ENCODE results near the gene SRSF10. TPM values are rescaled to one million over a fixed set of nuclear protein-coding genes. Genes with fewer than 3 reads are reported as not detected.
A peak's percentile ranks its signal among the peaks of the same experiment; 100 is the strongest.
"Not testable (repeated sequence)": the region's sequence is repeated elsewhere in the genome, so short reads cannot be mapped to it uniquely, and the experiment has no call there.

The SRSF10 gene
- total RNA-seq, 2 experiments from 2014 or later: 169 to 178 TPM

DNA sequence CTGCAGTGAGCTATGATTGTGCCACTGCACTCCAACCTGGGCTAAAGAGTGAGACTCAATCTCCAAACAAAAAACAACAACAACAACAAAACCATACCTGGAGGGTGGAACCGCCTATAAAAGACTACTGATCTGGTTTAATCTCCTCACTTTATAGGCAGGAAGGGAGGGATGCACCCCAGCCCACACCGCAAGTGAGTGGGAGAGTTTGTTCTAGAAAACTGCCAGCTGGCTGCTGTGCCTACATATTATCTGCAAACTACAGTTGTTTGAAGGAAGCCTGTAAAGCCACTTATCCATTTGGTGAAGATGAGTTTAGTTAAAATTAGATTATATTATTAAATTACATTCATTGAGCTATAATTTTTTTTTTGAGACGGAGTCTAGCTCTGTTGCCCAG is 9.1 kb upstream of the SRSF10 start:
- H3K4me1 Mint-ChIP-seq (ENCODE audit: low read depth): peaks cover 7% of the 10 kb centered on the region
- intact Hi-C loops (cut with micrococcal nuclease): no loop called here
- CTCF ChIA-PET: interaction anchor here (0.6 to 1.0 kb wide), 3 partner anchors 9 to 38 kb away, joined by 3 to 7 read pairs (median 3); partner anchors contain the start of gene SRSF10
- H3K36me3 Mint-ChIP-seq (ENCODE audit: low read depth): no peaks in the 10 kb centered on the region
- H3K4me3 Mint-ChIP-seq: no peak overlapping the region
- DNase-seq: no peak
- H3K27ac Mint-ChIP-seq: no peak overlapping the region
- no peaks in the 10 kb centered on the region for H3K27me3 Mint-ChIP-seq (ENCODE audit: low read depth)
- H3K9me3 Mint-ChIP-seq: no peaks in the 10 kb centered on the region

DNA sequence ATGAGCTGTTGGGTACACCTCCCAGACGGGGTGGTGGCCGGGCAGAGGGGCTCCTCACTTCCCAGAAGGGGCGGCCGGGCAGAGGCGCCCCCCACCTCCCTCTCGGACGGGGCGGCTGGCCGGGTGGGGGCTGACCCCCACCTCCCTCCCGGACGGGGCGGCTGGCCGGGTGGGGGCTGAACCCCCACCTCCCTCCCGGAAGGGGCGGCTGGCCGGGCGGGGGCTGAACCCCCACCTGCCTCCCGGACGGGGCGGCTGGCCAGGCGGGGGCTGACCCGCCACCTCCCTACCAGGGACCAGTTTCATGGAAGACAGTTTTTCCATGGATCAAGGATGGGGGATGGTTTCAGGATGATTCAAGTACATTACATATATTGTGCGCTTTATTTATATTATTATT is 6.9 kb upstream of the SRSF10 start:
- H3K4me3 Mint-ChIP-seq; H3K9me3 Mint-ChIP-seq; intact Hi-C loops (cut with micrococcal nuclease); DNase-seq; CTCF ChIA-PET; H3K4me1 Mint-ChIP-seq (ENCODE audit: low read depth); H3K27ac Mint-ChIP-seq; H3K27me3 Mint-ChIP-seq (ENCODE audit: low read depth); H3K36me3 Mint-ChIP-seq (ENCODE audit: low read depth): not testable (repeated sequence)

DNA sequence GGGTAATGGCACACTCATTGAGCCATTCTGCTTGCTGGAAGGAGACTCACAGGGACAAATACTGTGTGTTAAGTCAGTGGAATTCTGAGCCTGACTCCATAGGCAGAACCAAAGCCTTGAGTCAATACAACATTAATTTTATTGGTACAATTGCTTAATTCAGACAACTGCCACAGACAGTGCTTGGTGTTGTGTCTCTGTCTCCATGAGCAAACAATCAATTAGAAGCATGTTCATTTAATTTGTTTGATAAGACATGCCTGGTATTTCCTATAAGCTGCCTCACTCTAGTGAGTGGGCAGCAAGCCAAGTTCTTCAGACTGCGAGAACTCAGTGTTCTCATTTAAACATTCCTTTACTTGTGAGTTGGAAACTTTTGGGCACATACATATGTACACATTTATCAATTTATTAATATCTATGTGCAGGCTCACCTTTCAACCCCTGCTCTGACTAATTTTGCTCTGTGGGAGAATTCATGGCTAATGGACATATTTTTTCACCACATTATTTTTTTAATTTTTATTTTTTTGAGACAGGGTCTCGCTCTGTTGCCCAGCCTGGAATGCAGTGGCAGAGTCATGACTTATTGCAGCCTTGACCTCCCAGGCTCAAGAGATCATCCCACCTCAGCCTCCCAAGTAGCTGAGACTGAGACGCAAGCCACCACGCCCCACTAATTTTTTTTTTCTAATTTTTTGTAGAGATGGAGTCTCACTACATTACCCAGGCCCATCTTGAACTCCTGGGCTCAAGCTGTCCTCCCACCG is 4.5 kb upstream of the SRSF10 start:
- Mint-ChIP-seq H3K4me1 (ENCODE audit: low read depth) (peaks cover 10% of the 10 kb centered on the region), H3K36me3 (ENCODE audit: low read depth) (peaks cover 4% of the 10 kb centered on the region), H3K27ac (no peak overlapping the region), H3K9me3 (no peaks in the 10 kb centered on the region), H3K27me3 (ENCODE audit: low read depth) (no peaks in the 10 kb centered on the region), H3K4me3 (no peak overlapping the region)
- CTCF ChIA-PET: no interaction called here
- DNase-seq: no peak
- intact Hi-C loops (cut with micrococcal nuclease): loop anchor here (5.0 kb wide), 2 partner anchors 43 to 558 kb away; no protein-coding TSS in a partner anchor

- H3K9me3 Mint-ChIP-seq: no peaks in the 10 kb centered on the region
- peaks cover 38% of the 10 kb centered on the region for H3K36me3 Mint-ChIP-seq (ENCODE audit: low read depth)
- peak overlapping the region; percentile 94 for H3K4me3 Mint-ChIP-seq
- intact Hi-C loops (cut with micrococcal nuclease): loop anchor here (1.0 to 5.0 kb wide), 6 partner anchors 16 to 562 kb away; partner anchors contain the start of genes GALE, PNRC2 and RPL11
- peak; percentile 80 for DNase-seq
- H3K27me3 Mint-ChIP-seq (ENCODE audit: low read depth): no peaks in the 10 kb centered on the region
- peaks cover 28% of the 10 kb centered on the region for H3K4me1 Mint-ChIP-seq (ENCODE audit: low read depth)
- CTCF ChIA-PET: interaction anchor here (1.1 to 1.5 kb wide), 3 partner anchors 8 to 47 kb away, joined by 3 to 6 read pairs (median 3); partner anchors contain the start of gene PNRC2
- peak overlapping the region; percentile 99 for H3K27ac Mint-ChIP-seq
Observed at GRCh38 chr1:23980728-23981070, 572 bp upstream of the SRSF10 start.

- no peaks in the 10 kb centered on the region for H3K27me3 Mint-ChIP-seq (ENCODE audit: low read depth)
- no peaks in the 10 kb centered on the region for H3K9me3 Mint-ChIP-seq
- H3K36me3 Mint-ChIP-seq (ENCODE audit: low read depth): peaks cover 48% of the 10 kb centered on the region
- no peak for DNase-seq
- peaks cover 38% of the 10 kb centered on the region for H3K4me1 Mint-ChIP-seq (ENCODE audit: low read depth)
- CTCF ChIA-PET: interaction anchor here (0.8 to 1.5 kb wide), 4 partner anchors 9 to 25 kb away, joined by 3 to 6 read pairs (median 4); partner anchors contain the start of gene PNRC2
- intact Hi-C loops (cut with micrococcal nuclease): no loop called here
- H3K4me3 Mint-ChIP-seq: peak overlapping the region; percentile 94
- peak overlapping the region; percentile 99 for H3K27ac Mint-ChIP-seq
Observed at GRCh38 chr1:23979387-23979880, 693 bp downstream of the SRSF10 start.

GRCh38 chr1:23978805-23979204 is 1.3 kb downstream of the SRSF10 start:
- no peaks in the 10 kb centered on the region for H3K9me3 Mint-ChIP-seq
- intact Hi-C loops (cut with micrococcal nuclease): no loop called here
- CTCF ChIA-PET: interaction anchor here (0.8 to 1.1 kb wide), 2 partner anchors 8 to 18 kb away, joined by 3 to 4 read pairs; no protein-coding TSS in a partner anchor
- peaks cover 54% of the 10 kb centered on the region for H3K36me3 Mint-ChIP-seq (ENCODE audit: low read depth)
- no peaks in the 10 kb centered on the region for H3K27me3 Mint-ChIP-seq (ENCODE audit: low read depth)
- peak overlapping the region; percentile 99 for H3K27ac Mint-ChIP-seq
- H3K4me3 Mint-ChIP-seq: peak overlapping the region; percentile 94
- no peak for DNase-seq
- peaks cover 43% of the 10 kb centered on the region for H3K4me1 Mint-ChIP-seq (ENCODE audit: low read depth)

DNA sequence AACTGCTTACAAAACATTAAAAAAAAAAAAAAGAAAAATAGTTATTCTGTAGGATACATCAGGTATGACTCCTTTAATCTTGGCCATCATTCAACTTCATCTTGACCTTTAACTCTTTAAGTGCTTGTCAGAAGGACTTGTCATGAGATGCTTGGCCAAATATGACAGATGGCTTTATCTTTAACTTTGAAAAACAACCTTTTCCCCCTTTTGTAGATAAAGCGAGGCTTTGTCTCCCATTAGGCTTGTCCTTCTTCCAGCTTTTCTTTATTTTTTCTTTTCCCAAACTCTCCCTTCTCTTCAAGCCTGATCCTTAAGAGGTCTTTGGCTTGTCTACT is 2.3 kb downstream of the SRSF10 start:
- Mint-ChIP-seq H3K36me3 (ENCODE audit: low read depth) (peaks cover 58% of the 10 kb centered on the region), H3K27ac (peak overlapping the region; percentile 99), H3K9me3 (no peaks in the 10 kb centered on the region), H3K4me3 (peak overlapping the region; percentile 94), H3K4me1 (ENCODE audit: low read depth) (peaks cover 43% of the 10 kb centered on the region), H3K27me3 (ENCODE audit: low read depth) (no peaks in the 10 kb centered on the region)
- CTCF ChIA-PET: interaction anchor here (0.8 kb wide), 1 partner anchor 166 kb away, joined by 3 read pairs; no protein-coding TSS in a partner anchor
- DNase-seq: no peak
- intact Hi-C loops (cut with micrococcal nuclease): no loop called here

DNA sequence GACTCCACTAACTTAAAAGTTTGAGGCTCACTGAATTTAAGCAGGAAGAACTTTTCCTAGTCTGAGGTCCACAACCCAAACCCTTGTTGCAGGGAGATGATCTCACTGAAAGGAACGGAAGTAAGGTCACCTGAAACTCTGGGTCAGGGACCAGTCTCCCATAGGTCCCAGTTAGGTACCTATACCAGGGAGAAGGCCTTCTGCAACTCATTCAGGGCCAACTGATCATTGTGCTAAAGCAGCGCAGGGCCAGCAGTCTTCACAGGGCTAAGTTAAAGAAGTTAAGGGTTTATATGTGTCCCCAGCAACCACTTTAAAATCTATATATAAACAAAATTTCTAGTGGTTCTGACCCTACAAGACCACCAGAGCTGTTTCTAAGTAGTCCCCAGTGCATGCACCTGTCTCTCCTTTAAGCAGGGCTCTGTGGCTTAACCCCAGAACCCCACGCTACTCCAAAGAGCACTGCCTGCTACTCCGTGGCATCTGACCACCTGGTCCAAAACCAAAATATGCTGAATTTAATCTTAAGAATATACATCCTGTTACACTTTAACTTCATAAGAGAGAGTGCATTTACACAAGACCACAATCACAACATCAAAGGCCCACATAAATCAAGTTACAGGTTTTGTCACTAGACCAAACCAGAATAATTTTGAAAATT is 2.8 kb downstream of the SRSF10 start:
- no peak for DNase-seq
- H3K4me3 Mint-ChIP-seq: peak overlapping the region; percentile 94
- H3K4me1 Mint-ChIP-seq (ENCODE audit: low read depth): peaks cover 43% of the 10 kb centered on the region
- CTCF ChIA-PET: interaction anchor here (0.8 to 1.0 kb wide), 2 partner anchors 13 to 166 kb away, joined by 3 to 4 read pairs; no protein-coding TSS in a partner anchor
- H3K9me3 Mint-ChIP-seq: no peaks in the 10 kb centered on the region
- H3K36me3 Mint-ChIP-seq (ENCODE audit: low read depth): peaks cover 60% of the 10 kb centered on the region
- intact Hi-C loops (cut with micrococcal nuclease): no loop called here
- H3K27me3 Mint-ChIP-seq (ENCODE audit: low read depth): no peaks in the 10 kb centered on the region
- peak overlapping the region; percentile 84 for H3K27ac Mint-ChIP-seq

DNA sequence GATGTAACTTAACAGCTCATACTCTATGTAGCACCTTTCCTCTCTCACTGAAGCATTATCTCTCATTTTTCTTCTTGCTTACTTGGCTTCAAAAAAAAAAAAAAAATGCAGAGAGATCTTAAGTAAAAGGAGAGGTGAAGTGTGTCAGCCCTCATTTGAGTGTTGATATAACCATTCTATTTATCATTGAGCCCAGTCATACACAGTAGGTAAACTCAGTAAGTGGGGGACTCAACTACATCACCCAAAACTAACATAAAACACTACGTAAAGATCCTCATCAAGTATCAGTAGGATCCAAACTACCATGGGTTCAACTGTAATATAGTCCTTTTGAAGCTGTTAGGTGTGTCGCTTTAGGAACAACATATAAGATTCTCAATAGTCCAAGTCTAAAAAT is 12.3 kb downstream of the SRSF10 start:
- H3K4me3 Mint-ChIP-seq: no peak overlapping the region
- no peak for DNase-seq
- H3K36me3 Mint-ChIP-seq (ENCODE audit: low read depth): peaks cover 38% of the 10 kb centered on the region
- intact Hi-C loops (cut with micrococcal nuclease): loop anchor here (10.0 kb wide), 1 partner anchor 537 kb away; the partner anchor contains the start of gene RCAN3
- H3K4me1 Mint-ChIP-seq (ENCODE audit: low read depth): peaks cover 64% of the 10 kb centered on the region
- H3K27me3 Mint-ChIP-seq (ENCODE audit: low read depth): no peaks in the 10 kb centered on the region
- H3K9me3 Mint-ChIP-seq: no peaks in the 10 kb centered on the region
- CTCF ChIA-PET: no interaction called here
- peak overlapping the region; percentile 76 for H3K27ac Mint-ChIP-seq

GRCh38 chr1:23966973-23967493 is 13.1 kb downstream of the SRSF10 start:
- H3K36me3 Mint-ChIP-seq (ENCODE audit: low read depth): peaks cover 37% of the 10 kb centered on the region
- H3K27ac Mint-ChIP-seq: peak overlapping the region; percentile 58
- H3K27me3 Mint-ChIP-seq (ENCODE audit: low read depth): no peaks in the 10 kb centered on the region
- peaks cover 68% of the 10 kb centered on the region for H3K4me1 Mint-ChIP-seq (ENCODE audit: low read depth)
- intact Hi-C loops (cut with micrococcal nuclease): loop anchor here (10.0 kb wide), 1 partner anchor 538 kb away; the partner anchor contains the start of gene RCAN3
- no peak overlapping the region for H3K4me3 Mint-ChIP-seq
- CTCF ChIA-PET: no interaction called here
- no peak for DNase-seq
- H3K9me3 Mint-ChIP-seq: no peaks in the 10 kb centered on the region

GRCh38 chr1:23964790-23965740 is 15.1 kb downstream of the SRSF10 start:
- Mint-ChIP-seq H3K27me3 (ENCODE audit: low read depth) (no peaks in the 10 kb centered on the region), H3K4me3 (peak overlapping the region; percentile 49), H3K27ac (peak overlapping the region; percentile 89), H3K4me1 (ENCODE audit: low read depth) (peaks cover 71% of the 10 kb centered on the region), H3K9me3 (no peaks in the 10 kb centered on the region), H3K36me3 (ENCODE audit: low read depth) (peaks cover 47% of the 10 kb centered on the region)
- no peak for DNase-seq
- CTCF ChIA-PET: no interaction called here
- intact Hi-C loops (cut with micrococcal nuclease): loop anchor here (1.0 to 10.0 kb wide), 2 partner anchors 15 to 540 kb away; partner anchors contain the start of genes RCAN3 and SRSF10
